HG03432 (cell line): ENCODE measurements around the gene BCO2.

Experiments
- ATAC-seq: cut with Tn5 transposase; IDR thresholded peaks from one replicate; pipeline ENCODE4 v1.9.1; 2021; ENCODE audit warnings: mild to moderate bottlenecking, moderate library complexity; ENCODE audit not compliant: unreplicated experiment

BCO2 gene

GRCh38 chr11:112241486-112241885 is 66.2 kb downstream of the BCO2 start:
- ATAC-seq, result no peak

- ATAC-seq, result no peak
These were observed 71.9 kb downstream of the BCO2 start for GRCh38 chr11:112247201-112247600.

- ATAC-seq, result no peak
These were observed 72.9 kb downstream of the BCO2 start for GRCh38 chr11:112248201-112248600.

GRCh38 chr11:112249871-112250610 is 74.7 kb downstream of the BCO2 start:
- ATAC-seq, result no peak

- ATAC-seq, result no peak
These were observed 78.4 kb downstream of the BCO2 start for GRCh38 chr11:112253605-112254242.

- no peak for ATAC-seq
These were observed 79.9 kb downstream of the BCO2 start for GRCh38 chr11:112255067-112255720.

- ATAC-seq, result no peak
These were observed 85.2 kb downstream of the BCO2 start, which contains the start of gene PLET1 for GRCh38 chr11:112260490-112260889. TSS of gene PLET1 (minus strand) at chr11:112260860. CDS start at chr11:112260589, 271 bp downstream.

- ATAC-seq, result no peak
These were observed 90.5 kb downstream of the BCO2 start for GRCh38 chr11:112265659-112266409.

- ATAC-seq, result no peak
These were observed 91.1 kb downstream of the BCO2 start for GRCh38 chr11:112266410-112266778.

- no peak for ATAC-seq
These were observed 91.9 kb downstream of the BCO2 start for GRCh38 chr11:112267188-112267591.

GRCh38 chr11:112268406-112268805 is 93.1 kb downstream of the BCO2 start:
- no peak for ATAC-seq
